ENCODE measurements around the gene PLCB2.
A peak's percentile ranks its signal among the peaks of the same experiment; 100 is the strongest.

The PLCB2 gene

DNA sequence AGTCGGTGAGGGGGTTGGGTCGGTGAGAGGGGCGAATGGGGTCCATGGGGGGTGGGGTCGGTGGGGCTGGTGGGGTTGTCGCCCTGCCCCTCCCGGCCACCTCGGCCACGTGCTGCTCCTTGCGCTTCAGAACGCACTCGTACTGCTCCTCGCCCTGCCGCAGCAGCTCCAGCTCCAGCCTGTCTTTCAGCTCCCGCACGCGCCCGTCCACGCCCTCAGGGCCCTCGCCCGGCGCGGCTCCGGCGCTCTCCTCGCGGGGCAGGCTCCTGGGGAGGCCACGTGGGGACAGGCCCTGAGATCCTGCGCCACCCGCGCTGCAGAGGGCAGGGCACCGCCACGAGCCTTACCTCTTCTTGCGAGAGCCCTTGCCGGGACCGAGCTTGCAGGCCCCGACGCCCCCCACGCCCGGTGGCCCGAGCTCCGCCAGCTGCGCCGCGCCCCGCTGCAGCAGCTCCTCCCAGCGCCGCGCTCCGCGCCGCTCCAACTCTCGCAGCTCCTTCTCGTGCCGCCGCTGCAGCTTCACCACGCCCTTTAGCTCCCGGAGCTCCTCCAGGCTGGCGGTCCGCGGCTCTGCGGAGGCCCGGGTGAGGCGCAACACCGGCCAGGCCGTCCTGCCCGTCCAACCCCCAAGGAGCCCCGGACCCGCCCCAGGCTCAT lies 16.7 kb downstream of the PLCB2 start:
- Histone ChIP-seq H3K36me3 (ENCODE audit: control insufficient read depth, insufficient read depth, low read length) (no peaks in the 10 kb centered on the region), H3K4me1 (no peaks in the 10 kb centered on the region), H3K27ac (no peak overlapping the region), H3K79me2 (no peaks in the 10 kb centered on the region), H3K4me2 (ENCODE audit: low read length) (peak overlapping the region; percentile 62), H3K27me3 (ENCODE audit: control insufficient read depth, insufficient read depth, low read length) (no peaks in the 10 kb centered on the region), H3K9ac (no peak overlapping the region), H2AFZ (peak overlapping the region; percentile 65), H3K9me3 (ENCODE audit: control insufficient read depth, low read length) (no peaks in the 10 kb centered on the region), H3K4me3 (ENCODE audit: low read depth, low read length) (no peak overlapping the region)
- TF ChIP-seq, protein P1, sequence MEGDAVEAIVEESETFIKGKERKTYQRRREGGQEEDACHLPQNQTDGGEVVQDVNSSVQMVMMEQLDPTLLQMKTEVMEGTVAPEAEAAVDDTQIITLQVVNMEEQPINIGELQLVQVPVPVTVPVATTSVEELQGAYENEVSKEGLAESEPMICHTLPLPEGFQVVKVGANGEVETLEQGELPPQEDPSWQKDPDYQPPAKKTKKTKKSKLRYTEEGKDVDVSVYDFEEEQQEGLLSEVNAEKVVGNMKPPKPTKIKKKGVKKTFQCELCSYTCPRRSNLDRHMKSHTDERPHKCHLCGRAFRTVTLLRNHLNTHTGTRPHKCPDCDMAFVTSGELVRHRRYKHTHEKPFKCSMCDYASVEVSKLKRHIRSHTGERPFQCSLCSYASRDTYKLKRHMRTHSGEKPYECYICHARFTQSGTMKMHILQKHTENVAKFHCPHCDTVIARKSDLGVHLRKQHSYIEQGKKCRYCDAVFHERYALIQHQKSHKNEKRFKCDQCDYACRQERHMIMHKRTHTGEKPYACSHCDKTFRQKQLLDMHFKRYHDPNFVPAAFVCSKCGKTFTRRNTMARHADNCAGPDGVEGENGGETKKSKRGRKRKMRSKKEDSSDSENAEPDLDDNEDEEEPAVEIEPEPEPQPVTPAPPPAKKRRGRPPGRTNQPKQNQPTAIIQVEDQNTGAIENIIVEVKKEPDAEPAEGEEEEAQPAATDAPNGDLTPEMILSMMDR (IDR thresholded peaks at IDR 0.05), result no peak

DNA sequence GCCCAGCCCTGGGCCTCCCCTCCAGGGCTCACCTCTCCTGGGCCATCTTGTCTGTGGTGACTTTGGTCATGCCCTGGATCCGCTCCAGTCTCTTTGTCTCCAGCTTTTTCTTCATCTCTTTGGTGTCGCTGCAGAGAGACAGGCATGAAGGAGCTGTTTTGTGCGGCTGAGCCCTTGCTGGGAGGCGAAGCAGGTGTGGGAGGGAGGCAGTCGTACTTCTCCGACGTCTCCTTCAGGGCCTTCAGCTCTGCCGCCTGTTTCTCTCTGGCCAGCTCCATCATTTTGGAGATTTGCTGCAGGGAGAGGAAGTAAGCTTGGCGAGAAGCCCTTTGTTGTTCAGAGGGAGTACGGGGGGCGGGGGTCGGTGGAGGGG lies 17.2 kb downstream of the PLCB2 start:
- no peak overlapping the region for H2AFZ ChIP-seq
- H3K4me1 ChIP-seq, result no peaks in the 10 kb centered on the region
- no peaks in the 10 kb centered on the region for H3K36me3 ChIP-seq (ENCODE audit: control insufficient read depth, insufficient read depth, low read length)
- H3K9me3 ChIP-seq (ENCODE audit: control insufficient read depth, low read length), result no peaks in the 10 kb centered on the region
- H3K9ac ChIP-seq, result no peak overlapping the region
- no peaks in the 10 kb centered on the region for H3K27me3 ChIP-seq (ENCODE audit: control insufficient read depth, insufficient read depth, low read length)
- no peak overlapping the region for H3K4me2 ChIP-seq (ENCODE audit: low read length)
- H3K4me3 ChIP-seq (ENCODE audit: low read depth, low read length), result no peak overlapping the region
- no peak overlapping the region for H3K27ac ChIP-seq
- no peaks in the 10 kb centered on the region for H3K79me2 ChIP-seq
- TF ChIP-seq, protein P1 (IDR thresholded peaks at IDR 0.05), result no peak

DNA sequence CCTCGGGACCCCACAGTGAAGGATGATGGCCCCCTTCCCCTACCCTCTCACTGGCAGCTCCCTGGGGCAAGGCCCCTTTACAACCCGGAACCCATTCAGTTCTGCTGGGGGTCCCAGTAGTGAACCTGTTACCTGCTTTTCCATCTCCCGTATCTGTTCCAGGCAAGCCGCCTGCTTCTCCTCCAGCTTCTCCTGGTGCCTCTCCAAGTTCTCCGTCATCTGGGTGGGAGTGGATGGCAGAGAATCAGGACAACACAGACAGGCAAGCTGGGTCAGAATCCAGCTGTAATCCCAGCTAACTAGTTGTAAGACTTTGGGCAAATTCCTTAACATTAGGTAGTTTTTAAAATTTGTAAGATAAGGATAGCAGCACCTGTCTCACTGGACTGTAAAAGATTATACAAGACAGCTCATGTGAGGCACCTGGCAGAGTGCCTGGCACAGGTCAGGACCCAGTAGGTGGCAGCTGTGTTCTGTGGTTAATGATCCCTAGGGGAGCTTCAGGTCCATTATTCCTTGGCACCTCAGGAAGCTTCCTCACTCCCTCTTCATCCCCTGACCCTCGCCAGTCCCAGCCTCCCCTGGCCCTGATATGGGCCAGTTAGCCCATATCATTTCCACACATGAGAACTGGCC lies 18.5 kb downstream of the PLCB2 start:
- Histone ChIP-seq H3K9me3 (ENCODE audit: control insufficient read depth, low read length) (no peaks in the 10 kb centered on the region), H3K4me1 (no peaks in the 10 kb centered on the region), H3K36me3 (ENCODE audit: control insufficient read depth, insufficient read depth, low read length) (no peaks in the 10 kb centered on the region), H3K79me2 (no peaks in the 10 kb centered on the region), H3K4me3 (ENCODE audit: low read depth, low read length) (no peak overlapping the region), H3K27me3 (ENCODE audit: control insufficient read depth, insufficient read depth, low read length) (no peaks in the 10 kb centered on the region), H3K4me2 (ENCODE audit: low read length) (no peak overlapping the region), H3K9ac (no peak overlapping the region), H3K27ac (no peak overlapping the region), H2AFZ (no peak overlapping the region)
- TF ChIP-seq, protein P1 (IDR thresholded peaks at IDR 0.05), result no peak

DNA sequence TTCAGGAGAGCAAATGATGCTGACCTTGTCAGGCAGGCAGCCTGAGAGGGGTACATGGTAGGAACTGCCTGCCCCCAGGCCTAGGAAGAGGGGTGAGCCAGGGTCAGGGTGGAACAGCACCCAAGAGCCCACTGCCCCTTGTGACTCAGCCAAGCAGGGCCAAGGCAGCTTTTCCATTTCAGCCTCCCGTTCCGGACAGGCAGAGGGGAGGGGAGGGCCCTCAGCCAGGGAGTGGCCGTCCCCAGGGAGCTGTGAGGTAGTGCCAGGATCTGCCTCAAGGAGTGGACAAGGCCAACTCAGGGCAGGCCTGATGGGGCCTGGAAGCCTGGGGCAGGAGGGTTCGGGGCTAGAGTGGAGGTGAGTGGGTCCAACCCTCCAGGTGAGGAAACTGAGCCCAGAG lies 19.8 kb downstream of the PLCB2 start:
- Histone ChIP-seq H3K9ac (no peak overlapping the region), H3K4me3 (ENCODE audit: low read depth, low read length) (no peak overlapping the region), H3K4me1 (peaks cover under 1% of the 10 kb centered on the region), H3K4me2 (ENCODE audit: low read length) (no peak overlapping the region), H3K9me3 (ENCODE audit: control insufficient read depth, low read length) (no peaks in the 10 kb centered on the region), H2AFZ (no peak overlapping the region), H3K79me2 (no peaks in the 10 kb centered on the region), H3K27me3 (ENCODE audit: control insufficient read depth, insufficient read depth, low read length) (no peaks in the 10 kb centered on the region), H3K36me3 (ENCODE audit: control insufficient read depth, insufficient read depth, low read length) (no peaks in the 10 kb centered on the region), H3K27ac (no peak overlapping the region)
- TF ChIP-seq, protein P1 (IDR thresholded peaks at IDR 0.05), result no peak

DNA sequence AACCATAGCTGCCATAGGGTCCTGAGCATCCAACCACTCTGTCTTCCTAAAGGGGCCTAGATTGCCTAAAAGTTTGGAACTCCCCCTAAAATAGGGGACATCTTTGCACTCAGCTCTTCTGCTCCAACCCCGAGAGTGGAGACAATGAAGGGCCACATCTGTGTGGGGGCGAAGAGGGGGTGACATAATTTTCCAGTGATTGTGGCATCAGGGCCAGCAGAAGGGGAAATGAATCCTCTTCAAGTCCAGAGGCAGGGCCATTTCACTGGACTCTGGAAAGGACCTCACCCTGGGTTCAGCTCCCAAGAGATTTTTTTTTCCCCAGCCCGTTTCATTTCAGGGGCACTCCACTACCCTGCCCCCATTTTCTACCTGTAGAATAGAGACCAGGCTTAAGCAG lies 20.2 kb downstream of the PLCB2 start:
- no peak overlapping the region for H3K4me3 ChIP-seq (ENCODE audit: low read depth, low read length)
- H3K79me2 ChIP-seq, result no peaks in the 10 kb centered on the region
- H3K27ac ChIP-seq, result no peak overlapping the region
- H3K9ac ChIP-seq, result no peak overlapping the region
- TF ChIP-seq, protein P1 (IDR thresholded peaks at IDR 0.05), result no peak
- H3K9me3 ChIP-seq (ENCODE audit: control insufficient read depth, low read length), result no peaks in the 10 kb centered on the region
- no peak overlapping the region for H2AFZ ChIP-seq
- H3K4me2 ChIP-seq (ENCODE audit: low read length), result no peak overlapping the region
- H3K4me1 ChIP-seq, result peaks cover 2% of the 10 kb centered on the region
- H3K36me3 ChIP-seq (ENCODE audit: control insufficient read depth, insufficient read depth, low read length), result no peaks in the 10 kb centered on the region
- no peaks in the 10 kb centered on the region for H3K27me3 ChIP-seq (ENCODE audit: control insufficient read depth, insufficient read depth, low read length)

Data from parathyroid adenoma (tissue), 2 donors.